NT2/D1 (cell line): ENCODE data around the gene POLR1A.
A peak's percentile ranks its signal among the peaks of the same experiment; 100 is the strongest.

ENCODE experiments used
- DNase-seq: peaks from one replicate; pipeline ENCODE4 v3.0.0-alpha.2; 2011; ENCODE audit warnings: low read depth, low spot score
- H3K27me3 ChIP-seq: 2 replicates; pipeline ENCODE4 v1.6.0; 2011; ENCODE audit warnings: mild to moderate bottlenecking; ENCODE audit not compliant: insufficient read length, insufficient read depth
- H3K36me3 ChIP-seq: 2 replicates; pipeline ENCODE4 v1.6.1; 2011; ENCODE audit warnings: mild to moderate bottlenecking, low read length, mixed read lengths; ENCODE audit not compliant: insufficient read depth, insufficient read length
- H3K4me1 ChIP-seq: 2 replicates; pipeline ENCODE4 v1.5.1; 2011; ENCODE audit not compliant: insufficient read depth, insufficient read length
- H3K4me3 ChIP-seq: 2 replicates; pipeline ENCODE4 v1.5.1; 2011; ENCODE audit warnings: low read depth; ENCODE audit not compliant: insufficient read length
- H3K9ac ChIP-seq: 2 replicates; pipeline ENCODE4 v1.6.0; 2011; ENCODE audit warnings: low read depth; ENCODE audit not compliant: insufficient read length
- H3K9me3 ChIP-seq: 2 replicates; pipeline ENCODE4 v1.5.1; 2011; ENCODE audit warnings: mild to moderate bottlenecking, low read length; ENCODE audit not compliant: insufficient read depth
- SUZ12 ChIP-seq: IDR thresholded peaks from 2 replicates; pipeline ENCODE4 v1.6.1; 2011; ENCODE audit not compliant: insufficient read length, insufficient read depth; ENCODE audit errors: extremely low read depth
- YY1 ChIP-seq: IDR thresholded peaks from 2 replicates; pipeline ENCODE4 v1.6.1; 2011; ENCODE audit not compliant: insufficient read length, insufficient read depth
- ZNF274 ChIP-seq: IDR thresholded peaks from 2 replicates; pipeline ENCODE4 v1.6.1; 2011; ENCODE audit warnings: mild to moderate bottlenecking, low read depth, low read length

Gene POLR1A

GRCh38 chr2:86000131-86000937, 105.4 kb downstream of the POLR1A start:
- Histone ChIP-seq H3K9me3 (no peaks in the 10 kb centered on the region), H3K4me3 (no peak overlapping the region), H3K4me1 (peaks cover 6% of the 10 kb centered on the region), H3K36me3 (no peaks in the 10 kb centered on the region), H3K9ac (no peak overlapping the region), H3K27me3 (no peaks in the 10 kb centered on the region)
- DNase-seq, result no peak
- TF ChIP-seq SUZ12 (no peak), YY1 (no peak), ZNF274 (no peak)

- no peaks in the 10 kb centered on the region for H3K9me3 ChIP-seq
- peaks cover 6% of the 10 kb centered on the region for H3K4me1 ChIP-seq
- no peaks in the 10 kb centered on the region for H3K36me3 ChIP-seq
- H3K4me3 ChIP-seq, result no peak overlapping the region
- TF ChIP-seq ZNF274, result no peak
- TF ChIP-seq YY1, result no peak
- no peak for TF ChIP-seq SUZ12
- H3K27me3 ChIP-seq, result no peaks in the 10 kb centered on the region
- DNase-seq, result no peak
- H3K9ac ChIP-seq, result no peak overlapping the region
These were observed 106.4 kb downstream of the POLR1A start for GRCh38 chr2:85999061-85999831.

GRCh38 chr2:85998071-85998991, 107.4 kb downstream of the POLR1A start:
- no peak overlapping the region for H3K9ac ChIP-seq
- H3K4me3 ChIP-seq, result no peak overlapping the region
- no peaks in the 10 kb centered on the region for H3K27me3 ChIP-seq
- peaks cover 6% of the 10 kb centered on the region for H3K4me1 ChIP-seq
- no peaks in the 10 kb centered on the region for H3K36me3 ChIP-seq
- DNase-seq, result peak; percentile 3
- H3K9me3 ChIP-seq, result no peaks in the 10 kb centered on the region
- no peak for TF ChIP-seq ZNF274
- TF ChIP-seq YY1, result no peak
- no peak for TF ChIP-seq SUZ12

- no peak overlapping the region for H3K4me3 ChIP-seq
- no peak for DNase-seq
- no peaks in the 10 kb centered on the region for H3K27me3 ChIP-seq
- peaks cover 6% of the 10 kb centered on the region for H3K4me1 ChIP-seq
- no peaks in the 10 kb centered on the region for H3K9me3 ChIP-seq
- TF ChIP-seq SUZ12 (no peak), ZNF274 (no peak), YY1 (no peak)
- no peak overlapping the region for H3K9ac ChIP-seq
- H3K36me3 ChIP-seq, result no peaks in the 10 kb centered on the region
These were observed 108.4 kb downstream of the POLR1A start for GRCh38 chr2:85997017-85997970.

DNA sequence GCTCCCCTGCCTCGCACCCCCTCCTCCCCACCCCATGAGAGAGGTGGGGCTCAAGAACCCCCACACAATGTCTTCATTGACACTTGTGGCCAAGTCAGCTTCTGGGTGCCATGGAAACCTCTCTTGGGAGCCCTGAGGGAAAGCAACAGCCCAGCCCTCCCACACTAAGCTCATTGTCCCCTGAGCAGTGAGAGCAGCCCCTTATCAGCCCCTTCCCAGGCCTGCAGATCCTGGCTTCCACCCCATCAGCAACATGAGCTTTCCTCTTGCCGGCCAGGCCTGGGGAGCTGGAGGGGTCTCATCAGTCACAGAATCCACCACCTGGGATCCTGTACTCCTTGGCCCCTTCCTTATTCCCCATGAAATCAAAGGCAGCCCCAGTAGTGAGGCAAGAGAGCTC, 109.1 kb downstream of the POLR1A start:
- no peak for TF ChIP-seq SUZ12
- no peak for TF ChIP-seq YY1
- no peak for TF ChIP-seq ZNF274
- H3K27me3 ChIP-seq, result no peaks in the 10 kb centered on the region
- no peak overlapping the region for H3K9ac ChIP-seq
- H3K4me3 ChIP-seq, result no peak overlapping the region
- H3K9me3 ChIP-seq, result no peaks in the 10 kb centered on the region
- H3K4me1 ChIP-seq, result peaks cover 6% of the 10 kb centered on the region
- no peak for DNase-seq
- no peaks in the 10 kb centered on the region for H3K36me3 ChIP-seq
